HG03520 (cell line): ENCODE measurements around the gene REXO4.
"Not testable (repeated sequence)": the region's sequence is repeated elsewhere in the genome, so short reads cannot be mapped to it uniquely, and the experiment has no call there.

Experiments
- ATAC-seq: cut with Tn5 transposase; IDR thresholded peaks from one replicate; pipeline ENCODE4 v1.9.1; 2021; ENCODE audit warnings: mild to moderate bottlenecking, moderate library complexity; ENCODE audit not compliant: unreplicated experiment

REXO4 gene

GRCh38 chr9:133451865-133452264 lies 34.1 kb upstream of the REXO4 start:
- not testable (repeated sequence) for ATAC-seq

- no peak for ATAC-seq
Measured at GRCh38 chr9:133449760-133450159, 31.9 kb upstream of the REXO4 start.

GRCh38 chr9:133448487-133448972 lies 30.7 kb upstream of the REXO4 start:
- no peak for ATAC-seq

GRCh38 chr9:133445293-133445969 lies 27.6 kb upstream of the REXO4 start:
- ATAC-seq, result no peak

GRCh38 chr9:133443982-133444381 lies 26.2 kb upstream of the REXO4 start:
- no peak for ATAC-seq

GRCh38 chr9:133443248-133443647 lies 25.4 kb upstream of the REXO4 start:
- ATAC-seq, result no peak

GRCh38 chr9:133441571-133441970 lies 23.8 kb upstream of the REXO4 start:
- ATAC-seq, result no peak

- no peak for ATAC-seq
Measured at GRCh38 chr9:133440874-133441273, 23.1 kb upstream of the REXO4 start.

- ATAC-seq, result no peak
Measured at GRCh38 chr9:133439337-133439736, 21.5 kb upstream of the REXO4 start.

- no peak for ATAC-seq
Measured at GRCh38 chr9:133437753-133438531, 20.1 kb upstream of the REXO4 start.

- no peak for ATAC-seq
Measured at GRCh38 chr9:133436681-133437080, 18.9 kb upstream of the REXO4 start.

GRCh38 chr9:133433351-133433843 lies 15.6 kb upstream of the REXO4 start:
- no peak for ATAC-seq

GRCh38 chr9:133430244-133430643 lies 12.4 kb upstream of the REXO4 start:
- ATAC-seq, result no peak

- no peak for ATAC-seq
Measured at GRCh38 chr9:133429641-133430161, 11.9 kb upstream of the REXO4 start.

GRCh38 chr9:133429214-133429613 lies 11.4 kb upstream of the REXO4 start:
- ATAC-seq, result no peak

GRCh38 chr9:133428617-133429101 lies 10.8 kb upstream of the REXO4 start:
- no peak for ATAC-seq

GRCh38 chr9:133427658-133428348 lies 10.0 kb upstream of the REXO4 start:
- ATAC-seq, result no peak

- no peak for ATAC-seq
Measured at GRCh38 chr9:133426011-133426410, 8.2 kb upstream of the REXO4 start.

- no peak for ATAC-seq
Measured at GRCh38 chr9:133425049-133425632, 7.3 kb upstream of the REXO4 start.

- ATAC-seq, result no peak
Measured at GRCh38 chr9:133424187-133424586, 6.4 kb upstream of the REXO4 start.

- no peak for ATAC-seq
Measured at GRCh38 chr9:133423216-133423615, 5.4 kb upstream of the REXO4 start.
